HUES6 (cell line): ENCODE data around the gene IRF2BP2.

Source experiments
- H3K27ac ChIP-seq: 2 replicates; pipeline ENCODE4 v1.7.0; 2013; ENCODE audit warnings: low read depth, mild to moderate bottlenecking, low read length, inconsistent platforms
- H3K27me3 ChIP-seq: 2 replicates; pipeline ENCODE4 v1.6.1; 2013; ENCODE audit warnings: low read length; ENCODE audit not compliant: control insufficient read depth, insufficient read depth
- H3K36me3 ChIP-seq: 2 replicates; pipeline ENCODE4 v1.6.1; 2013; ENCODE audit warnings: low read length; ENCODE audit not compliant: control insufficient read depth, insufficient read depth
- H3K4me1 ChIP-seq: 2 replicates; pipeline ENCODE4 v1.6.1; 2013; ENCODE audit warnings: low read length; ENCODE audit not compliant: control insufficient read depth, insufficient read depth
- H3K4me3 ChIP-seq: 2 replicates; pipeline ENCODE4 v1.5.1; 2013; ENCODE audit warnings: low read depth, low read length
- H3K9ac ChIP-seq: one replicate; pipeline ENCODE4 v1.6.1; 2013; ENCODE audit warnings: mild to moderate bottlenecking, low read length
- H3K9me3 ChIP-seq: 2 replicates; pipeline ENCODE4 v1.6.1; 2013; ENCODE audit warnings: low read depth, low read length; ENCODE audit not compliant: control insufficient read depth, insufficient read depth

The IRF2BP2 gene

GRCh38 chr1:234586892-234587485, 23.0 kb downstream of the IRF2BP2 start:
- no peaks in the 10 kb centered on the region for H3K36me3 ChIP-seq
- H3K27ac ChIP-seq: no peak overlapping the region
- no peaks in the 10 kb centered on the region for H3K4me1 ChIP-seq
- H3K27me3 ChIP-seq: no peaks in the 10 kb centered on the region
- H3K9me3 ChIP-seq: no peaks in the 10 kb centered on the region
- no peak overlapping the region for H3K4me3 ChIP-seq
- H3K9ac ChIP-seq: no peak overlapping the region

- no peaks in the 10 kb centered on the region for H3K9me3 ChIP-seq
- H3K36me3 ChIP-seq: no peaks in the 10 kb centered on the region
- H3K9ac ChIP-seq: no peak overlapping the region
- no peak overlapping the region for H3K4me3 ChIP-seq
- H3K27me3 ChIP-seq: no peaks in the 10 kb centered on the region
- no peaks in the 10 kb centered on the region for H3K4me1 ChIP-seq
- no peak overlapping the region for H3K27ac ChIP-seq
Measured at GRCh38 chr1:234586304-234586703, 23.7 kb downstream of the IRF2BP2 start.

- no peaks in the 10 kb centered on the region for H3K36me3 ChIP-seq
- no peak overlapping the region for H3K9ac ChIP-seq
- H3K9me3 ChIP-seq: no peaks in the 10 kb centered on the region
- no peaks in the 10 kb centered on the region for H3K4me1 ChIP-seq
- H3K27ac ChIP-seq: no peak overlapping the region
- no peaks in the 10 kb centered on the region for H3K27me3 ChIP-seq
- H3K4me3 ChIP-seq: no peak overlapping the region
Measured at GRCh38 chr1:234585330-234586055, 24.5 kb downstream of the IRF2BP2 start.

- Histone ChIP-seq H3K27me3 (no peaks in the 10 kb centered on the region), H3K4me3 (no peak overlapping the region), H3K4me1 (no peaks in the 10 kb centered on the region), H3K9me3 (no peaks in the 10 kb centered on the region), H3K36me3 (no peaks in the 10 kb centered on the region), H3K27ac (no peak overlapping the region), H3K9ac (no peak overlapping the region)
Measured at GRCh38 chr1:234584926-234585325, 25.1 kb downstream of the IRF2BP2 start.

- Histone ChIP-seq H3K27me3 (no peaks in the 10 kb centered on the region), H3K27ac (no peak overlapping the region), H3K4me3 (no peak overlapping the region), H3K9ac (no peak overlapping the region), H3K9me3 (no peaks in the 10 kb centered on the region), H3K4me1 (no peaks in the 10 kb centered on the region), H3K36me3 (no peaks in the 10 kb centered on the region)
Measured at GRCh38 chr1:234584420-234584805, 25.6 kb downstream of the IRF2BP2 start.

- no peaks in the 10 kb centered on the region for H3K4me1 ChIP-seq
- H3K27me3 ChIP-seq: no peaks in the 10 kb centered on the region
- no peak overlapping the region for H3K4me3 ChIP-seq
- no peak overlapping the region for H3K27ac ChIP-seq
- H3K9ac ChIP-seq: no peak overlapping the region
- no peaks in the 10 kb centered on the region for H3K9me3 ChIP-seq
- H3K36me3 ChIP-seq: no peaks in the 10 kb centered on the region
Measured at GRCh38 chr1:234583755-234584419, 26.1 kb downstream of the IRF2BP2 start.

GRCh38 chr1:234582681-234583301, 27.2 kb downstream of the IRF2BP2 start:
- Histone ChIP-seq H3K36me3 (no peaks in the 10 kb centered on the region), H3K27ac (no peak overlapping the region), H3K9ac (no peak overlapping the region), H3K4me3 (no peak overlapping the region), H3K4me1 (no peaks in the 10 kb centered on the region), H3K9me3 (no peaks in the 10 kb centered on the region), H3K27me3 (no peaks in the 10 kb centered on the region)

- Histone ChIP-seq H3K4me1 (no peaks in the 10 kb centered on the region), H3K27me3 (no peaks in the 10 kb centered on the region), H3K36me3 (no peaks in the 10 kb centered on the region)
Measured at GRCh38 chr1:234582186-234582585, 27.8 kb downstream of the IRF2BP2 start.

GRCh38 chr1:234581063-234581714, 28.8 kb downstream of the IRF2BP2 start:
- Histone ChIP-seq H3K9ac (no peak overlapping the region), H3K27ac (no peak overlapping the region), H3K4me1 (no peaks in the 10 kb centered on the region), H3K9me3 (no peaks in the 10 kb centered on the region), H3K36me3 (no peaks in the 10 kb centered on the region), H3K4me3 (no peak overlapping the region), H3K27me3 (no peaks in the 10 kb centered on the region)

More at GRCh38 chr1:234582186-234582585, 27.8 kb downstream of the IRF2BP2 start:
- Histone ChIP-seq H3K4me3 (no peak overlapping the region), H3K9ac (no peak overlapping the region), H3K27ac (no peak overlapping the region), H3K9me3 (no peaks in the 10 kb centered on the region)

- H3K9me3 ChIP-seq: no peaks in the 10 kb centered on the region
- H3K4me1 ChIP-seq: no peaks in the 10 kb centered on the region
- H3K4me3 ChIP-seq: no peak overlapping the region
- H3K27me3 ChIP-seq: no peaks in the 10 kb centered on the region
- no peak overlapping the region for H3K27ac ChIP-seq
- H3K36me3 ChIP-seq: no peaks in the 10 kb centered on the region
- no peak overlapping the region for H3K9ac ChIP-seq
Measured at GRCh38 chr1:234579967-234580366, 30.0 kb downstream of the IRF2BP2 start.
